AG09319 (cell line): ENCODE data around the gene LRRC38.
"Not testable (repeated sequence)": the region's sequence is repeated elsewhere in the genome, so short reads cannot be mapped to it uniquely, and the experiment has no call there.

Experiments
- DNase-seq: peaks from one replicate; pipeline ENCODE4 v3.0.0-alpha.2; 2010; ENCODE audit warnings: low read depth; ENCODE audit errors: extremely low read depth
- CTCF ChIP-seq: IDR thresholded peaks from 2 replicates; pipeline ENCODE4 v1.5.1; 2011; ENCODE audit warnings: low read depth, mild to moderate bottlenecking, inconsistent platforms, low read length, moderate library complexity

LRRC38 gene

GRCh38 chr1:13443335-13443979 lies 70.3 kb downstream of the LRRC38 start:
- no peak for TF ChIP-seq CTCF
- DNase-seq: no peak

- not testable (repeated sequence) for DNase-seq
Measured at GRCh38 chr1:13439104-13439783, 74.6 kb downstream of the LRRC38 start.

GRCh38 chr1:13435458-13435857 lies 78.3 kb downstream of the LRRC38 start:
- no peak for DNase-seq
- TF ChIP-seq CTCF: no peak

GRCh38 chr1:13433694-13434358 lies 80.0 kb downstream of the LRRC38 start:
- DNase-seq: not testable (repeated sequence)

- TF ChIP-seq CTCF: no peak
- no peak for DNase-seq
Measured at GRCh38 chr1:13432251-13432650, 81.6 kb downstream of the LRRC38 start.

- DNase-seq: no peak
- TF ChIP-seq CTCF: no peak
Measured at GRCh38 chr1:13430495-13430894, 83.3 kb downstream of the LRRC38 start.
